Measurements from ENCODE around the gene SPSB1. TPM values are rescaled to one million over a fixed set of nuclear protein-coding genes. Genes with fewer than 3 reads are reported as not detected.
"Not testable (repeated sequence)": the region's sequence is repeated elsewhere in the genome, so short reads cannot be mapped to it uniquely, and the experiment has no call there.

The SPSB1 gene
- total RNA-seq, 1 experiment from 2014 or later: 33.4 TPM

DNA sequence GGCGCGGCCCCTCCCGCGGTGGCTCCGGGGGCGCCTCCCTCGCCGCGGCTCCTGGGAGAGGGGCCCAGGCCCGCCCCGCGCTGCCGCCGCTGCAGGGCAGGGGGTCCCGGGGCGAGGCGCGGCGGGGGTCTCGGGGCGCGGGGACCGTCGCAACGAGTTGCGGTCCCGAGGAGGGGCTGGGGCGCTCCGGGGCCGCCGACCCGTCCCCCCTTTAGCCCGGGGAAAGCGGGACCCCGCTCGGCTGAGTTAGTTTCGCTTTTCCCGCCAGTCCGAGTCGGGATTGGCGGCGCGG, 493 bp downstream of the SPSB1 start:
- in situ Hi-C loops (cut with HindIII; ENCODE audit: low pct_unique_long_range_greater_than_20kb, low sequenced_read_pairs): no loop called here
- DNase-seq (ENCODE audit: low read depth, low spot score): no peak

DNA sequence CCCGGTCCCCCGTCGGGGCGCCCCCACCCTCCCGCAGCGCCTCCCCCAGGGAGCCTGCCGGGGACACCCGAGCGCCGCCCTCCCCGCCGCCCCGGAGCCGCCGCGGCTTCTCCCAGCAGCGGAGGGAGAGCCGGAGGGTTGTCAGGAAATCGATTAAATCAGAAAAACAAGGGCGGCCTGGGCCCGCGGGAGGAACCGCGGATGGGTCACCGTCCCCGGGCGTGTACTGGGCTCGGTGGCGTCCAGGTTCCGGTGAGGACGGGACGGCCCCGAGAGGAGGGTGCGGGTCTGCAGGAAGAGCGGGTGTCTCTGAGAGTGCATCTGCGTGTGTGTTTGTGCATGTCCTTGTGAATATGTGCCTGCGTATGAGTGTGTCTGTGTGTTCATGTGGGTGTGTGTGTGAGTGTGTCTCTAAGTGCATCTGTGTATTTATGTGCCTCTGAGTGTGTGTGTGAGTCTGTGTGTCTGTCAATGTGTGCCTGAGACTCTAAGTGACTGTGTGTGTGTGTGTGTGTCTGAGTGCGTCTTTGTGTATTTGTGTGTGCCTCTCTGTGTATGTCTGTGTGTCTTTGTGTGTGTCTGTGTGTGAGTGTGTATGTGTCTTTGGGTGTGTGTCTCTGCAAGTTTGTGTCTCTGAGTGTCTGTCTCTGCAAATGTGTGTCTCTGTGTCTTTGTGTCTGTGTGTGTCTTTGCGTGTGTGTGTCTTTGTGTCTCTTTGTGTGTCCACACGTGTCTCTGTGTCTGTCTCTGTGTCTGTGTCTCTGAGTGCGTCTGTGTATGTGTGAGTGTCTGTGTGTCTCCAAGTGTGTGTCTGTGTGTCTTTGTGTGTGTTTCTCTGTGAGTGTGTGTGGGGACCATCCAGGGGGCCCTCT, 1.1 kb downstream of the SPSB1 start:
- DNase-seq (ENCODE audit: low read depth, low spot score): no peak
- in situ Hi-C loops (cut with HindIII; ENCODE audit: low pct_unique_long_range_greater_than_20kb, low sequenced_read_pairs): no loop called here

DNA sequence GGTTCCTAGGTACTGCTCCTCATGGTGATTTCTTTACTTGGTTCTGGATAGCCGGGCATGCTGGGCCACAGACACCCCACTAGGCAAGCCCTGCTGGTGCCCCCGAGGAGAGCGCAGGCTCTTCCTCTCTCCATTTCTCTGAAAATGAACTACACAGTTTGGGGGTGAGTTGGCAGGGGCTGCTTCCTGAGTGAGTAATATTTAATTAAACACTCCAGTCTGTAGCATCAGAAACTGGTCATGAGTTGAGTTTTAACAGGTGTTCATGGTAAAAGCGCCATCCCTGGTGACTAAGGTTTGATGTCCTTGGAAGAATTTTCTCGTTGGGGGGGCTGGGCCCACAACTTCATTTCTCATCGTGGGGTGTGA, 1.7 kb downstream of the SPSB1 start:
- in situ Hi-C loops (cut with HindIII; ENCODE audit: low pct_unique_long_range_greater_than_20kb, low sequenced_read_pairs): no loop called here
- no peak for DNase-seq (ENCODE audit: low read depth, low spot score)

DNA sequence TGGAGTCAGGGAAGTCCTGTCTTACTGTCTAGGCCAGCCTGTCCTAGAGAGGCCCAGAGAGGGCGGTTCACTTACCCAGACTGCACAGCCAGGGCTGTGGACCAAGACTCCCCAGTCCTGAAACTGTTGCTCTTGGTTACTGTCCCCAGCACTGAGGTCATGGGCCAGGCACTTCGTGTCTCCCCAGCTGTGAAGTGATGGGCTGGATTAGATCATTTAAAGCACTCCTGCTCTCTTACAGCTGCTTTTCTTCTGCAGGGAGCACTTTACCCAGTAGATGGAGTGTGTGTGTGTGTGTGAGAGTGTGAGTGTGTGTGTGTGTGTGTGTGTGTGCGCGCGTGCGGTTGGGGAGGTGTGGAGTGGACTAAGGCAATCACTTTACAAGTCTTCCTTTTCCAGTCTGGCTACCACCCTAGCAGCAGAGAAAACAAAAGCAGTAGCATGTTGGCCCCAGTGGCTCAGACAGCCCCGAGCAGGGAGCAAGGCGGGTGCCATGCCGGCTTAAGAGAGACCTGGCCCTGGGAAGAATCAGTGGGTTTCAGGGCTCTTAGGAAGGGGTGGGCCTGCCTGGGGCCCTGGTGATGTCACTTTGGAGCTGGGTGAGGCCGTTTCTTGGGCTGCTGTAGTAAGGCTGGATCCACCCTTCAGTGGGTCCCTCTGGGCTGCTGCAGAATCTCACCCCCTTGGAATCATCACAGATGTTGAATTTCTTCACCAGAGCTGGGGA, 2.4 kb downstream of the SPSB1 start:
- in situ Hi-C loops (cut with HindIII; ENCODE audit: low pct_unique_long_range_greater_than_20kb, low sequenced_read_pairs): no loop called here
- peak; percentile 40 for DNase-seq (ENCODE audit: low read depth, low spot score)

DNA sequence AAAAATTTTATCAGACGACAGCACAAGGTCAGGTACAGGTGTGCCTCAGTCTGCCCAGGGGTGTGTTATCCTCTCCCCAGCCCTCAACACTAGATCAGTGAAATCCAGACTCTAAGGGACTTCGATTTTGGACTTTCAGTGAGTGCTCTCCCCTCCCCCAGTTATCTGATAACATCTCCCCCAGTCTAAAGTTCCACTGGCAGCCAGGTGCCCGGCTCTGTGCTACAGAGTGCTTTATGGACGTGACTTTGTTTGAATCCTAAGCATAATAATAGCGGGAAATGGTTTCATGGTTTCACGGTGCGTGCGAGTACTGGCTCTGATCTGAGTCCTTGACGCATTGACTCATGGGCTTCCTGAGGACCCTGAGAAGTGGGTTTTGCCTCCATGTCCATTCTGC, 3.2 kb downstream of the SPSB1 start:
- DNase-seq (ENCODE audit: low read depth, low spot score): no peak
- in situ Hi-C loops (cut with HindIII; ENCODE audit: low pct_unique_long_range_greater_than_20kb, low sequenced_read_pairs): no loop called here

DNA sequence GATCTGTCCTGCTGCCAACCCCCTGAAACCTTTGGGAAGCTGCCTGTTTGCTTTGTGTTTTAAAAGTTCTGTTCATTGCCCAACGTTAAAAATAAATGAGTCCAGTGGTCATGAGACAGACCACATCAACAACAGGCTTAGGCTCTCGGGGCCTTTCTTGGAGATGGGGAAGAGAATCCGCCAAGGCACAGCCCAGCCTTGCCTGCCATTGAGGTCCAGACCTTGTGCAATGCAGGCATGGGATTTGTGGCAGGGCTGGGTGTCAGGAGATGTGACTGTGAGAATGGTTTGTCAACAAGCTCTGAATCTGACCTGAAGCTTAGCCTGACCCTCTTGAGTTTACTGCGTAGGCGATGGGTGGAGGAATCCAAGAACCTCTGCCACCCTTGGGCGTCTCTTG, 4.2 kb downstream of the SPSB1 start:
- DNase-seq (ENCODE audit: low read depth, low spot score): no peak
- in situ Hi-C loops (cut with HindIII; ENCODE audit: low pct_unique_long_range_greater_than_20kb, low sequenced_read_pairs): no loop called here

DNA sequence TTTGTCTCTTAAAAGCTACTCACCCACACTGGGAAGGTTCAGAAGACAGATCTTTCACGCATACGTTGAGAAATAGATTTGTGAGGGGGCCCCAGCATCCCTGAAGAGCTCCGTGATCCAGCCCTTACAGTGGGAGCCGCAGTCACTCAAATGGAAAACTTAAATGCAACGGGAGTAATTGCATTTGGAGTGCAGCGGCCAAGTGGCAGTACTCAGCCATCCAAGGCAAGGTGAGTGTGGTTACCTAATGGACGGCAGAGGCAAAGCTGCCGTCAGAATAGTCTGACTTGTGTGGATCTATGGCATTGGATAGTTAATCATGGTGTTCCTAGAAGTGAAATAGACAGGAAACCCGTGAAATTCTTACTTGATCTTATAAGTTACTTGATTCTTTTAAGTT, 5.1 kb downstream of the SPSB1 start:
- no peak for DNase-seq (ENCODE audit: low read depth, low spot score)
- in situ Hi-C loops (cut with HindIII; ENCODE audit: low pct_unique_long_range_greater_than_20kb, low sequenced_read_pairs): no loop called here

DNA sequence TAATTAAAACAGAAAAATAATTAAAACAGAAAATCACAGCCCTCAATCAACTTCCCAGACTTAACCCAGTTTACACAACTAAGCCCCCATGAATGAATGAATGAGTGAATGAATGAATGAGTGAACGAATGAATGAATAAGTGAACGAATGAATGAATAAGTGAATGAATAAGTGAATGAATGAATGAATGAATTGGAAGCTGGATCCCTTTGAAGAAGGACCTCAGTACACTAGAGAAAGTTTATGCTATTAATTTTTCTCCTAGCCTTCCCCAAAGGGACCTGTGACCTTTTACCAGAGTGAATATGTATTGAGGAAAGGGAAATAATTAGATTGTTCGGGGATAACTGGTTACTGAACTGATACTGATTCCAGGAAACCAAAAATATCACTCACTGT, 5.6 kb downstream of the SPSB1 start:
- in situ Hi-C loops (cut with HindIII; ENCODE audit: low pct_unique_long_range_greater_than_20kb, low sequenced_read_pairs): no loop called here
- DNase-seq (ENCODE audit: low read depth, low spot score): no peak

DNA sequence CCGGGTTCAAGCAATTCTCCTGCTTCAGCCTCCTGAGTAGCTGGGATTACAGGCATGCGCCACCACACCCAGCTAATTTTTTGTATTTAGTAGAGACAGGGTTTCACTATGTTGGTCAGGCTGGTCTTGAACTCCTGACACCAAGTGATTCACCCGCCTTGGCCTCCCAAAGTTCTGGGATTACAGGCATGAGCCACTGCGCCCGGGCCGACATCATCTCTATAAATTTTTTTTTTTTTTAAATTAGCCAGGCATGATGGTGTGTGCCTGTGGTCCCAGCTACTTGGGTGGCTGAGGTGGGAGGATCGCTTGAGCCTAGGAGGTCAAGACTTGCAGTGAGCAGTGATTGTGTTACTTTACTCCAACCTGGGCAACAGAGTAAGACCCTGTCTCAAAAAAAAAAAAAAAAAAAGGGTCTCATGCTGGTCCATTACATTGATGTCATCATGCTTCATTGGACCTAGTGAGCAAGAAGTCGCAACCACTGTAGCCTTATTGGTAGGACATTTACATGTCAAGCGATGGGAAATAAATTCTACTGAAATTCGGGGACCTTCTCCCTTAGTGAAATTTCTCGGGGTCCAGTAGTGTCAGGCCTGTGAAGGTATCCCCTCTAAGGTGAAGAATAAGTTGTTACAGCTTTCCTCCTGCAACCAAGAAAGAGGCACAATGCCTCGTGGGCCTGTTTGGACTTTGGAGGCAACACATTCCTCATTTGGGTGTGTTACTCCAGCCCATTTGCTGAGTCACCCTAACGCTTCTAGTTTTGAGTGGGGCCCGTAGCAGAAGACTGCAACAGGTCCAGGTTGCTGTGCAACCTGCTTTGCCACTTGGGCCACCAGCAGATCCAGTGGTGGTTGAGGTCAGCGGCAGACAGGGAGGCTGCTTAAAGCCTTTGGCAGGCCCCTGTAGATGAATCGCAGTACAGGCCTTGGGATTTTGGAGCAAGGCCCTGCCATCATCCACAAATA, 7.2 kb downstream of the SPSB1 start:
- DNase-seq (ENCODE audit: low read depth, low spot score); in situ Hi-C loops (cut with HindIII; ENCODE audit: low pct_unique_long_range_greater_than_20kb, low sequenced_read_pairs): not testable (repeated sequence)

DNA sequence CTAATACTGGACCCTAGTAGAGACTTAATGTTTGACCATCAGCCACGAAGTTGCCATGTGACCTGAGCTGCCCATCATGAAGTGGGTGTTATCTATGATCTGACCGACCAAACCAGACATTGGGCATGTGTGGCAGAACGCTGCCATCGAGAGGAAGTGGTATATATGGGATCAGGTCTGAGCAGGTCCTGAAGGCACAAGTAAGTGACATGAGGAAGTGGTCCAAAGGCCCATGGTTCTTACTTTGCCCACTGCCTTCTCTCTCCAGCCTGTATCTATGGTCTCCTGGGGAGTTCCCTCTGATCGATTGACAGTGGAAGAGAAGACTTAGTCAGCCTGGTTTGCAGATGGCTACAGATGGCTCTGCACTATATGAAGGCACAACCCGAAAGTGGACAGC, 7.9 kb downstream of the SPSB1 start:
- in situ Hi-C loops (cut with HindIII; ENCODE audit: low pct_unique_long_range_greater_than_20kb, low sequenced_read_pairs): no loop called here
- DNase-seq (ENCODE audit: low read depth, low spot score): no peak

DNA sequence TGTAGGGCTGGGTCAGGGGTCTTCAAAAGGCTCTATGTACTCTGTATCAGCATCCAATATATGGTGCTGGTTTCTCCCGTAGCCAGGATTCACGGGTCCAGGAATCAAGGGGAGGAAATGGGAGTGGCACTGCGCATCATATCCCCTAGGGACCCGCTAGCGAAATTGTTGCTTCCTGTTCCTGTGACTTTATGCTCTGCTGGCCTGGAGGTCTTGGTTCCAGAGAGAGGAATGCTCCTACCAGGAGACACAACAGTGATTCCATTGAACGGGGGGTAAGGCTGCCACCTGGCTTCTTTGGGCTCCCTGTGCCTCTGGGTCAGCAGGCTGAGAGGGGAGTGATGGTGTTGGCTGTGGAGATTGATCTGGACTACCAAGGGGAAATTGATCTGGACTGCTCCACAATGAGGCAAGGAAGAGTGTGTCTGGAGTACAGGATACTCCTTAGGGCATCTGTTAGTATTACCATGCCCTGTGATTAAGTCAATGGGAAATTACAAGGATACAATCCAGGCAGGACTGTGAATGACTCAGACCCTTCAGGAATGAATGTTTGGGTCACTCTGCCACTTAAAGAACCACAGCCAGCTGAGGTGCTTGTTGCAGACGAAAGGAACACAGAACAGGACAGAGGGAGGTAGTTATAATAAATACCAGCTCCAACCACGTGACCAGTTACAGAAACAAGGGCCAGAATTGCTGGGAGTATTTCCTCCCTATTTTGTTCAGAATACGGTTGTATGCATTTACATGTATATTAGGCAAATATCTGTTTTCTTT, 10.2 kb downstream of the SPSB1 start:
- DNase-seq (ENCODE audit: low read depth, low spot score): peak; percentile 82
- in situ Hi-C loops (cut with HindIII; ENCODE audit: low pct_unique_long_range_greater_than_20kb, low sequenced_read_pairs): no loop called here

DNA sequence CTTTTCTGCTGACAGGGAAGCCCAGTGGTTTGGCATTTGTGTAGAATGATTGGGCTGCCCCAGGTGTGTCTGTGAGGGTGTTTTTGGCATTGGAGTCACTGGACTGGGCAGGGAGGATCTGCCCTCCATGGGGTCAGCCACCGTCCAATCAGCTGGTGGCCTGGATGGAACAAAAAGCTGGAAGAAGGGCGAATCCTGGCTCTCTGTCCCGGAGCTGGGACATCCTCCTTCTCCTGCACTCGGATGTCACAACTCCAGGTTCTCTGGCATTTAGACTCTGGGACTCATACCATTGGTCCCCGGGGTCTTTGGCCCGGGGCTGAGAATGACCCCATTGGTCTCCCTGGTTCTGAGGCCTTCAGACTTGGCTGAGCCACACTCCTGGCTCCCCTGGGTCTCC, 11.2 kb downstream of the SPSB1 start:
- in situ Hi-C loops (cut with HindIII; ENCODE audit: low pct_unique_long_range_greater_than_20kb, low sequenced_read_pairs): no loop called here
- DNase-seq (ENCODE audit: low read depth, low spot score): no peak

DNA sequence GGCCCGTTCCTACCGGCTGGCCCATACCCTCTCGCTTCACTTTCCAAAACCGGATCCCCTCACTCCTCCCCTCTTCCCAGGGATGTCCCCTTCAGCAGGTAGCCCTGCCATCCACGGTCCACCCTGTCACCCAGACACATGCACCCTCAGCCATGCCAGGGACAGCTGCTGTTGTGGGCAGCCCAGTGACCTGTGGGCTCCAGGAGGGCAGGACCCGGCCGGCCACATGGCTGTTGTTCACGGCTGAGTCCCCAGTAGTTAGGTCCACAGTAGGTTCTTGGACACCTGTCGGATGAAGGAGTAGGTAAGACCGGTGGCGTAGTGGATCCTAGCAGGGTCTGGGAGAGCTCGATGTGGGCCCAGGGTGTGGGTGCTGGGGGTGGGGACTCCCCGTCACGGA, 12.5 kb downstream of the SPSB1 start:
- in situ Hi-C loops (cut with HindIII; ENCODE audit: low pct_unique_long_range_greater_than_20kb, low sequenced_read_pairs): no loop called here
- DNase-seq (ENCODE audit: low read depth, low spot score): no peak

DNA sequence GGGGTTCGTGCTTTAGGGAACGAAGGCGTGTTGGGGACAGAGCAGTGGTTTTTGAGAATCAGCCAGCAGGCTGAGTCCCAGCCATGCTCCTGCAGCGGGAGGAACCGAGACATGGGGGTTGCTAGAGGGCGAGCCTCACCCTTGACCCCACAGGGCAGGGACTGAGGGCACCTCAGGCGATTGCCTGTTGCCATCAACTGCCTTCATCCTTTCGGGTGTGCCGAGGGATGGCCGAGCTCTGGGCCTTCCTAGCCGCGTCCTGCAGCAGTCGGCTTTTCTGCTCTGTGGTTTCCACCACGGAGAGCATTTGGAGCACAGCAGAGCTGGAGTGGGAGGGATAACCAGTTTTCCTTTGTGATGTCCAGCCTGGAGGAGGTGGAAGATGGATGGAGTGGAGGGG, 13.3 kb downstream of the SPSB1 start:
- in situ Hi-C loops (cut with HindIII; ENCODE audit: low pct_unique_long_range_greater_than_20kb, low sequenced_read_pairs): no loop called here
- no peak for DNase-seq (ENCODE audit: low read depth, low spot score)

DNA sequence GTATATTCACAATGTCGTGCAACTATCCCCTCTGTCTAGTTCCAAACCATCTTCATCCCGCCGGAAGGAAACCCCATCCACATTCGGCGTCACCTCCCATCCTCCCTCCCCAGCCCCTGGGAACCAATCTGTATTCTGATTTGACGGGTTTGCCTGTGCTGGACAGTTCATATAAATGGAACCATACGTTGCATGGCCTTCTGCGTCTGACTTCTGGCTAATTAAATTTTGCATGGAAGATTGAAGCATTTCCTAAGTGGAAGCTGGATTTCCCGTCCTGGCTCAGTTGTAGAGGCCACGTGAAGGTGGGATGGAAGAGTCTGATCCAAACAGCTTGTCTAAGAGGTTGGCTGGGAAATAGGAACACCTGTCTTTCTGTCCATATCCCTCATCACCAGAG, 14.6 kb downstream of the SPSB1 start:
- DNase-seq (ENCODE audit: low read depth, low spot score): no peak
- in situ Hi-C loops (cut with HindIII; ENCODE audit: low pct_unique_long_range_greater_than_20kb, low sequenced_read_pairs): no loop called here

DNA sequence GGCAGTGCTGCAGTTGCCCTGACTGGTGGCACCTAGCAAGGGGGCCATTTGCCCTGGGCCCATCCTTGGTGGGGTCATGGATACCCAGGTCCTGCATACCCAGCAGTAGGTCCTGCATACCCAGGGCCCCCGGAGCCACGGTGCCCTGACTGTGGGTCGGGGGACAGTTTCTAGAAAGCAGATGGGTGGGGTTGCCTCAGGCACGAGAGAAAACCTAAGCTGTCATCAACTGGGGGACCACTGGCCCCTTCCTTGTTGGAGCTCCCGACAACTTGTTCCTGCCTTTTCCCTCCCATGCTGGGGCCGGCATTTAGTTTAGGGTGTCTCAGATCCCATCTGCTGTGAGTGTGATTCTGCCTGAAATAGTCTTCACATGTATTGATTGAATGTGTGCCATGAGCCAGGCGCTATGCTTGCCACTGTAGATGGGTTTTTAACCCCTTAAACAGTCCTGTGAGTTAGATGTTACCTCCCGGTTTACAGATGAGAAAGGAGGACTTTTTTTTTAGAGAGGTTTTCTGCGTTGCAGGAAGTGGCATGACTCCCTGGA, 15.6 kb downstream of the SPSB1 start:
- DNase-seq (ENCODE audit: low read depth, low spot score): no peak

DNA sequence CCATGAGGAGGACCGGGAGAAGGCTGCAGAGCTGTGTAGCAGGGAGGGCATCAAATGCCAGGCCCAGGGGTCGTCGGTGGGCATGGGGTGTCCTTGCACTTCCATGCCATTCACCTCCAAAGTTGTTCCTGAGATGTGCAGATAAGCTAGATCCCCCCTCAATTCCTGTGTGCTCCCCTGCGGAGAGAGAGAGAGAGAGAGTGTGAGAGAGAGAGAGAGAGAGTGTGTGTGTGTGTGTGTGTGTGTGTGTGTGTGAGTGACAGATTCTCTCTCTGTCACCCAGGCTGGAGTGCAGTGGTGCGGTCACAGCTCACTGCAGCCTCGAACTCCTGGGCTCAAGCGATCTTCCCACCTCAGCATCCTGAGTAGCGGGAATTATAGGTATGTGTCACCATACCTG, 16.4 kb downstream of the SPSB1 start:
- DNase-seq (ENCODE audit: low read depth, low spot score): no peak
- in situ Hi-C loops (cut with HindIII; ENCODE audit: low pct_unique_long_range_greater_than_20kb, low sequenced_read_pairs): no loop called here

More for the DNA sequence above, 15.6 kb downstream of the SPSB1 start:
- in situ Hi-C loops (cut with HindIII; ENCODE audit: low pct_unique_long_range_greater_than_20kb, low sequenced_read_pairs): no loop called here
